Mesenchymal stem cell (in vitro differentiated cells and primary cell): Measurements from ENCODE around the gene SMIM13. TPM values are rescaled to one million over a fixed set of nuclear protein-coding genes. Genes with fewer than 3 reads are reported as not detected.

Experiments used
- DNase-seq: peaks from one replicate; pipeline ENCODE4 v3.0.0-alpha.2; 2013
- H2AFZ ChIP-seq: one replicate; pipeline ENCODE4 v1.6.1; 2013; ENCODE audit warnings: low read depth, mild to moderate bottlenecking, control low read depth, inconsistent platforms, low read length, moderate library complexity
- H2AK5ac ChIP-seq: 2 replicates; pipeline ENCODE4 v1.6.1; 2013; ENCODE audit warnings: low read length, moderate library complexity, mild to moderate bottlenecking, inconsistent platforms; ENCODE audit not compliant: severe bottlenecking
- H2BK120ac ChIP-seq: one replicate; pipeline ENCODE4 v1.6.1; 2013; ENCODE audit warnings: low read depth, mild to moderate bottlenecking, inconsistent platforms, low read length, moderate library complexity
- H2BK12ac ChIP-seq, 2 experiments: one replicate each; pipeline ENCODE4 v1.6.1; 2013; ENCODE audit warnings: inconsistent platforms in 2 of 2, low read length in 2 of 2, mild to moderate bottlenecking in 2 of 2, moderate library complexity in 2 of 2, control low read depth in 1 of 2
- H2BK15ac ChIP-seq: one replicate; pipeline ENCODE4 v1.6.1; 2013; ENCODE audit warnings: mild to moderate bottlenecking, low read depth, inconsistent platforms; ENCODE audit not compliant: poor library complexity, severe bottlenecking
- H2BK5ac ChIP-seq: 2 replicates; pipeline ENCODE4 v1.6.1; 2013; ENCODE audit warnings: low read depth, mild to moderate bottlenecking, low read length, control low read depth, inconsistent platforms; ENCODE audit not compliant: poor library complexity, severe bottlenecking
- H3K14ac ChIP-seq, 2 experiments: one replicate each; pipeline ENCODE4 v1.6.1; 2013; ENCODE audit warnings: inconsistent platforms in 2 of 2, low read length in 2 of 2, control low read depth in 1 of 2, mild to moderate bottlenecking in 1 of 2, moderate library complexity in 1 of 2
- H3K18ac ChIP-seq, 2 experiments: one replicate each; pipeline ENCODE4 v1.6.1; 2013; ENCODE audit warnings: inconsistent platforms in 2 of 2, low read length in 2 of 2, control low read depth in 1 of 2, low read depth in 1 of 2, mild to moderate bottlenecking in 1 of 2
- H3K23ac ChIP-seq, 2 experiments: one replicate each; pipeline ENCODE4 v1.6.1; 2013; ENCODE audit warnings: inconsistent platforms in 2 of 2, low read length in 2 of 2, mild to moderate bottlenecking in 2 of 2, moderate library complexity in 2 of 2, control low read depth in 1 of 2
- H3K27ac ChIP-seq: 2 replicates; pipeline ENCODE4 v1.5.1; 2013; ENCODE audit warnings: mild to moderate bottlenecking, moderate library complexity, low read length, control low read depth, inconsistent platforms; ENCODE audit not compliant: poor library complexity, severe bottlenecking
- H3K27me3 ChIP-seq, 2 experiments: 2 replicates each; pipeline versions ENCODE4 v1.6.1 to v1.7.0; 2013; ENCODE audit warnings: low read length in 2 of 2, mild to moderate bottlenecking in 2 of 2, moderate library complexity in 2 of 2, control low read depth in 1 of 2, inconsistent platforms in 1 of 2; ENCODE audit not compliant: control insufficient read depth in 1 of 2, insufficient read depth in 1 of 2
- H3K36me3 ChIP-seq, 2 experiments: 2 replicates each; pipeline versions ENCODE4 v1.6.1 to v1.7.0; 2013; ENCODE audit warnings: low read length in 2 of 2, control low read depth in 1 of 2, inconsistent platforms in 1 of 2, low read depth in 1 of 2, mild to moderate bottlenecking in 1 of 2; ENCODE audit not compliant: insufficient read depth in 2 of 2, control insufficient read depth in 1 of 2
- H3K4ac ChIP-seq, 2 experiments: one replicate each; pipeline ENCODE4 v1.6.1; 2013; ENCODE audit warnings: inconsistent platforms in 2 of 2, low read length in 2 of 2, mild to moderate bottlenecking in 2 of 2, moderate library complexity in 2 of 2, control low read depth in 1 of 2, low read depth in 1 of 2
- H3K4me1 ChIP-seq: 2 replicates; pipeline ENCODE4 v1.6.1; 2013; ENCODE audit warnings: low read depth, low read length, control low read depth; ENCODE audit not compliant: control insufficient read depth, insufficient read depth
- H3K4me2 ChIP-seq: 2 replicates; pipeline ENCODE4 v1.6.1; 2013; ENCODE audit warnings: low read length, mild to moderate bottlenecking, inconsistent platforms; ENCODE audit not compliant: poor library complexity, severe bottlenecking
- H3K4me3 ChIP-seq, 2 experiments: 2 replicates each; pipeline versions ENCODE4 v1.5.1 to v1.7.0; 2013; ENCODE audit warnings: low read length in 2 of 2, mild to moderate bottlenecking in 2 of 2, control low read depth in 1 of 2, low read depth in 1 of 2; ENCODE audit not compliant: insufficient read depth in 1 of 2
- H3K79me1 ChIP-seq: replicated peaks from 2 replicates; pipeline ENCODE4 v1.6.1; 2013; ENCODE audit warnings: mild to moderate bottlenecking, control low read depth, low read length, inconsistent platforms; ENCODE audit not compliant: poor library complexity, severe bottlenecking
- H3K9ac ChIP-seq: 2 replicates; pipeline ENCODE4 v1.7.0; 2013; ENCODE audit warnings: mild to moderate bottlenecking, low read length, moderate library complexity
- H3K9me3 ChIP-seq: 2 replicates; pipeline ENCODE4 v1.7.0; 2013; ENCODE audit warnings: mild to moderate bottlenecking, low read length; ENCODE audit not compliant: control insufficient read depth
- H4K8ac ChIP-seq: one replicate; pipeline ENCODE4 v1.6.1; 2013; ENCODE audit warnings: inconsistent platforms, mild to moderate bottlenecking, low read length, moderate library complexity
- H4K91ac ChIP-seq: one replicate; pipeline ENCODE4 v1.6.1; 2013; ENCODE audit warnings: mild to moderate bottlenecking, low read length, inconsistent platforms
- WGBS: methylation state at CpG from one replicate; pipeline ENCODE4 v1.1.7; 2013; ENCODE audit warnings: mixed read lengths; 5-methylcytosine and 5-hydroxymethylcytosine counted together
- polyA plus RNA-seq, 2 experiments: library from polyadenylated mRNA; stranded (reverse); fragments of 200-250 nt; gene quantifications; one replicate each; pipeline ENCODE4 v1.2.3, GENCODE V29; 2013

The SMIM13 gene
- polyA plus RNA-seq (2013, experiment 1 of 2), result 12.3 TPM
- polyA plus RNA-seq (2013, experiment 2 of 2), result 13.6 TPM

DNA sequence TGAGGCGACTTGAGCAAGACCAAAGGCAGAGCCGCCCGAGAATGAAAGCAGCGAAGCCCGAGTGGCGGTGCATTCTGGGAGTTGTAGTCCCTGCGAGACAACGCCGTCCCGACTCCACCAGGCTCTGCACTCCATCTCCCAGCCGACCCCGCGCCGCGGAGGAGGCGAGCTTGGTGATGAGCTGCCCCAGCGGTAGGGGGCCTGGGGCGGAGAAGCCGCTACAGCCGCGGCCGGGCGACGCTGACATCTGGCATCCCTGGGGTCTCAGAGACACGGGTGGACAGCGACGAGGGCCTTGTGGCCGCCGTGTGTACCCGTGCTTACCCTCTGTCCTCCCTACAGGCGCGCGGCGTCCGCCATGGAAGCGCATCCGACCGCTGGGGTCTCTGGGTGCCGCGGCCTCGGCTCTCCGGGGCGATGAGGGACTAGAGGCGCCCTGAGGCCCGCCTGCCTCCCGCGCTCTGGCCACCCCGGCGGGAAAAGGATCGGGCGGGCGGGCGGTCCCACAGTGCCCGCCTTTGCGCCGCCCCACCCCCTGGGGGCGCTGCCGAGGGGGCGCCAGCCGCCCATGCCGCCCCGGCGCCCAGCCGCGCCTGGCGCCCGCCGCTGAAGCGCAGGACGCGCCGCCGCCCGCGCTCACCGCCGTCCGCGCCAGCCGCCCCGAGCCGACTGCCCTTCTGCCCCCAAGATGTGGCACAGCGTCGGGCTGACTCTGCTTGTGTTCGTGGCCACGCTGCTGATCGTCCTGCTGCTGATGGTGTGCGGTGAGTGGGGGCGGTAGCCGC is at the start of gene SMIM13:
TSS of gene SMIM13 (plus strand) at position 209 of the 785 bp plus-strand sequence. CDS start at position 689, 480 bp downstream.
- H2BK12ac ChIP-seq, result peak within 1 kb of the TSS; percentile 61 to 87
- DNase-seq, result peak; percentile 99
- H2BK5ac ChIP-seq, result peak within 1 kb of the TSS; percentile 96
- H2AFZ ChIP-seq, result peak within 1 kb of the TSS; percentile 98
- H3K4me2 ChIP-seq, result peak within 1 kb of the TSS; percentile 84
- under 1% methylated on average over 78 of the region's 90 CpGs for WGBS
- no peaks in the 10 kb centered on the region for H3K36me3 ChIP-seq
- H3K4me1 ChIP-seq, result peaks cover 3% of the 10 kb centered on the region
- H2AK5ac ChIP-seq, result no peak within 1 kb of the TSS
- peak within 1 kb of the TSS in 1 of 2 experiments; percentile 63 for H3K23ac ChIP-seq
- H3K9me3 ChIP-seq, result no peaks in the 10 kb centered on the region
- H3K4me3 ChIP-seq, result peak within 1 kb of the TSS; percentile 98 to 99
- H2BK120ac ChIP-seq, result peak within 1 kb of the TSS; percentile 93
- H3K18ac ChIP-seq, result peak within 1 kb of the TSS; percentile 99 to 100
- H3K4ac ChIP-seq, result peak within 1 kb of the TSS; percentile 94 to 100
- peak within 1 kb of the TSS; percentile 84 for H3K27ac ChIP-seq
- H2BK15ac ChIP-seq, result peak within 1 kb of the TSS; percentile 99
- H3K14ac ChIP-seq, result peak within 1 kb of the TSS; percentile 66 to 98
- H3K9ac ChIP-seq, result peak within 1 kb of the TSS; percentile 99
- H3K79me1 ChIP-seq, result peaks cover 3% of the 10 kb centered on the region
- H4K91ac ChIP-seq, result peak within 1 kb of the TSS; percentile 100
- H4K8ac ChIP-seq, result peak within 1 kb of the TSS; percentile 100
- H3K27me3 ChIP-seq, result no peaks in the 10 kb centered on the region

DNA sequence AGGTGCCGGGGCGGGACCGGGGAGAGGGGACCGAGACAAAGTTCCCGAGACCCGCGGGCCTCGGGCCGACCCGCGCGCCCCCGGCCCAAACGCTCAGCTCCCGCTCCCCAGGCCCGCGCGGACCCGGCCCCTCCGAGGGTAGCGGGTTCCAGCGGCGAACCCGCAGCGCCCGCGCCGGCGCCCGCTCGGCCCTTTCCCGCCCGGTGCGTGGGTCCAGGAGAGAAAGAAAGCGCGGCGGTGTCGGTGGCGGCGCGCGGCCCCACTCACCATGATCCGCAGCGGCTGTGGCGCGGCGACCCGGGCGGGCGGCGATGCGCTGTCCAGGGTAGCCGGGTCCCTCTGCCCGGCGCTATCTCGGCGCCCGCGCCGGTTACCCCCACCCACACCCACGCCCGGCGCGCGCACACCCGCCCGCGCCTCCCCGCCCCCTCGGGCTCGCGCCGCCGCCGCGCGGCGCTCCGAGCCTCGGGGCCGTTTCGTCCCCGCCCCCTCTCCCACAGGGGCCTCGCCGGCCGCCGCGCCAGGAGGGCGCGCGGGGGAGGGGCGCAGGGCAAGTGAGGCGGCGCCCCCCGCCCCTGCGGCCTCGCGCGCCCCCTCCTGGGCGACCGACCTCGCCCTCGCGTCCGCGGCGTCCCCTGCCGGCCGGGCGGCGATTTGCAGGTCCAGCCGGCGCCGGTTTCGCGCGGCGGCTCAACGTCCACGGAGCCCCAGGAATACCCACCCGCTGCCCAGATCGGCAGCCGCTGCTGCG is 49.5 kb upstream of the SMIM13 start, which contains the start of gene ELOVL2:
TSS of gene ELOVL2 (minus strand) at position 345 of the 751 bp plus-strand sequence. CDS start at position 270, 75 bp downstream.
- H2BK5ac ChIP-seq, result no peak within 1 kb of the TSS
- no peak within 1 kb of the TSS for H3K27ac ChIP-seq
- H3K79me1 ChIP-seq, result no peaks in the 10 kb centered on the region
- peak within 1 kb of the TSS in 1 of 2 experiments; percentile 50 for H3K4ac ChIP-seq
- H3K9ac ChIP-seq, result no peak within 1 kb of the TSS
- H3K23ac ChIP-seq, result peak within 1 kb of the TSS in 1 of 2 experiments; percentile 98
- peak within 1 kb of the TSS; percentile 100 for H3K4me2 ChIP-seq
- H3K9me3 ChIP-seq, result no peaks in the 10 kb centered on the region
- H3K18ac ChIP-seq, result peak within 1 kb of the TSS; percentile 92 to 95
- H3K4me1 ChIP-seq, result peaks cover 11% of the 10 kb centered on the region
- H3K27me3 ChIP-seq, result peaks cover 0 to 34% of the 10 kb centered on the region in 2 experiments
- peak; percentile 79 for DNase-seq
- peak within 1 kb of the TSS in 1 of 2 experiments; percentile 48 for H3K14ac ChIP-seq
- peak within 1 kb of the TSS; percentile 15 for H2BK120ac ChIP-seq
- peak within 1 kb of the TSS; percentile 64 for H4K91ac ChIP-seq
- H2AFZ ChIP-seq, result peak within 1 kb of the TSS; percentile 89
- H2AK5ac ChIP-seq, result no peak within 1 kb of the TSS
- H3K36me3 ChIP-seq, result no peaks in the 10 kb centered on the region
- peak within 1 kb of the TSS; percentile 83 for H2BK15ac ChIP-seq
- peak within 1 kb of the TSS; percentile 77 for H4K8ac ChIP-seq
- WGBS, result 2% methylated on average over 97 of the region's 124 CpGs
- H3K4me3 ChIP-seq, result peak within 1 kb of the TSS; percentile 70 to 77
- H2BK12ac ChIP-seq, result peak within 1 kb of the TSS; percentile 86 to 89

DNA sequence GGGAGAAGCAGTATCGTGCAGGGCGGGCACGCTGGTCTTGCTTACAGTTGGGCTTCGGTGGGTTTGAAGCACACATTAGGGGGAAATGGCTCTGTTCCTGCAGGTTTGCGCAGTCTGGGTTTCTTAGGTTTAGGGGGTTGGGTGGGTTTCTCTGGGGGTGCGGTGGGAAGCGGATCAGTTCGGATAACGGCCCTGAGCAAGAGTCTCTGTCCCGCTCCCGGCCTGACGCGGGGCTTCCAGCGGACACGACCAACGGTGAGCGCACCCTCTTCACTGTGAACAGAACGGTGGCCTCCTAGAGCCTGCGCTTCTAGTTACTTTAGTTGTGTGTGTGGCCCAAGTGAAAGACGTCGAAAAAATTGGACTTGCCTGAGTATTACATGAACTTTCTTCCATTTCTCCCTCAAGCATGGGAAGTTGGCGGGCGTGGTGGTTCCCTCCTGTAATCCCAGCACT is 48.9 kb upstream of the SMIM13 start:
- Histone ChIP-seq H2AFZ (peak overlapping the region; percentile 85), H3K4me1 (peaks cover 11% of the 10 kb centered on the region), H3K9me3 (no peaks in the 10 kb centered on the region), H3K79me1 (no peaks in the 10 kb centered on the region), H3K4me3 (peak overlapping the region; percentile 66 to 77), H4K91ac (peak overlapping the region; percentile 64), H3K27me3 (peaks cover 0 to 34% of the 10 kb centered on the region in 2 experiments), H3K27ac (no peak overlapping the region), H3K18ac (peak overlapping the region in 1 of 2 experiments; percentile 92), H3K4ac (no peak overlapping the region), H2BK120ac (peak overlapping the region; percentile 15), H3K36me3 (no peaks in the 10 kb centered on the region), H2BK15ac (peak overlapping the region; percentile 48), H3K14ac (peak overlapping the region in 1 of 2 experiments; percentile 44), H2BK12ac (peak overlapping the region; percentile 86 to 89), H4K8ac (peak overlapping the region; percentile 60), H3K9ac (no peak overlapping the region), H3K23ac (no peak overlapping the region), H2AK5ac (no peak overlapping the region), H2BK5ac (no peak overlapping the region), H3K4me2 (peak overlapping the region; percentile 100)
- WGBS, result 53% methylated on average over 23 of the region's 23 CpGs
- DNase-seq, result no peak
